Activated T-cell treated with anti-CD3 and anti-CD28 coated beads for 1 hour (primary cell): ENCODE measurements around the gene HAUS7.

Experiments
- DNase-seq: peaks from one replicate; pipeline ENCODE4 v3.0.0-alpha.2; 2020; ENCODE audit warnings: low read depth

HAUS7 gene

DNA sequence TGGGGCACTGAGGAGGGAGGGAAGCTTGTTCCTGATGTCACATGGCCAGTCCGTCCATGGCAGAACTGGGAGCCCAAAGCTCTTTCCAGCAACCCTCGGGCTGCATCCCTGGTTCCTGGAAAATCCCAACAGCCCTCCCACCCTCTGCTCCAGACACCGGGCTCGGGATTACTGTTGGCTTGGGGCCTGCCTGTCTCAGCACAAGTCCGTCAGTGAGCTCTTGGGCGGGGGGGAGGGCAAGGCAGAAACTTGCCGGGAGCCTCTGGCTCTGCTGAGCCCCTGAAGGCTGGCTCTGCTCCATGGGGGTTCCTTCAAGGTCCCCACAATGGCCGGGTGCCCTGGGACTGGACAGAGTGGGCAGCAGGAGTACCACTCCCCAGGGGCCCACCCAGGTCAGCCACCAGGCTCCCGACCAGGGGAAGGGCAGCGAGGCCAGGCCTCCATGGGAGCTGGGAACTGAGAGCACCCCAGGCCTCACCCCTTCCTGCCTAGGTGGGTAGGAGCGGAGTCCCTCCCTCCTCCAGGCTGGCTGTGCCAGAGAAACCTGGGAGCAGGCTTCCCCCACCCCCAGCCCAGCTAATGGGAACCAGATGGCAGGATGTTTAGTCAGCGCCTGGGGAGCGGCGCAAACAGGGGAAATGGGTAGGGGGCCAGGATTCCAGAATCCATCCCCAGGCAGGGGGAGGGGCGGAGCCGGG, 6.4 kb upstream of the HAUS7 start:
- no peak for DNase-seq

- no peak for DNase-seq
These were observed 5.4 kb upstream of the HAUS7 start for GRCh38 chrX:153475751-153476281.

GRCh38 chrX:153475271-153475670, 4.9 kb upstream of the HAUS7 start:
- DNase-seq: no peak

DNA sequence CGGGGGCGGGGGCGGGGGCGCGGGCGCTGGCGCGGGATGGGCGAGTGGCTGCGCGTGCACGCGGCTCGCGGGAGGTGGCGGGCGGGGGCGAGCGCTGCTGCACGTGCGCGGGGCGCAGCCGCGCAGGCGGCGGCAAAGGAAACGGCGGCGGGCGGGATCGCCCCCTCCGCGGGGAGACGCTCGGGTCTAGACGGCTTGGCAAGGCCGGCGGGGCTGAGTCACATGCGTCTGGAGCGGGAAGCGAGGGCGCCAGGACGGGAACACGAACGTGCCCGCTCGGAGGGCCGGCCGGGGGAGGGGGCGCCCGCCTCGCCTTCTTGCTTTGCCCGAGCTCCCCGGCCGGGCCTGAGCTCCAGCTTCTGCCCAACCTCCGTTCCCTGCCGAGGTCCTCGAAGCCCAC, 4.3 kb upstream of the HAUS7 start:
- DNase-seq: peak; percentile 35

DNA sequence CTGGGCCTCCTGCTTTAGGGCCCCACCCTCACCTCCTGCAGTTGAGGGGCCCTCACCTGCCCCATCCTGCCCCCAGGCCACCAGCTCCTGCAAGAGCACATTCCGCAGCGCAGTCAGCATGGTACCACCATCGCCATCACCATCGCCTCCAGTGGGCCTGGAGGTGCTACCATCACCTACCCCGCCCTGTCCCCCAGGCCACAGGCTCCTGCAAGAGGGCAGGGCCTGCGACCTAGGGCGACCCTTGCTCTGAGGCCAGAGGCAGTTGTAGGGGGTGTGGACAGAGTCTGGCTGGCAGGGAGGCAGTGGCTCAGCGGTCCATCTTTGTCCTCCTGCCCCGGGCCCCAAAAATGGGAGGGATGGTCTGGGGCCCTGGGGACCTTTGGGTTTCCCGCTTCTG, 3.9 kb upstream of the HAUS7 start:
- no peak for DNase-seq

GRCh38 chrX:153473126-153473525, 2.8 kb upstream of the HAUS7 start:
- no peak for DNase-seq

GRCh38 chrX:153471663-153472280, 1.4 kb upstream of the HAUS7 start:
- no peak for DNase-seq

DNA sequence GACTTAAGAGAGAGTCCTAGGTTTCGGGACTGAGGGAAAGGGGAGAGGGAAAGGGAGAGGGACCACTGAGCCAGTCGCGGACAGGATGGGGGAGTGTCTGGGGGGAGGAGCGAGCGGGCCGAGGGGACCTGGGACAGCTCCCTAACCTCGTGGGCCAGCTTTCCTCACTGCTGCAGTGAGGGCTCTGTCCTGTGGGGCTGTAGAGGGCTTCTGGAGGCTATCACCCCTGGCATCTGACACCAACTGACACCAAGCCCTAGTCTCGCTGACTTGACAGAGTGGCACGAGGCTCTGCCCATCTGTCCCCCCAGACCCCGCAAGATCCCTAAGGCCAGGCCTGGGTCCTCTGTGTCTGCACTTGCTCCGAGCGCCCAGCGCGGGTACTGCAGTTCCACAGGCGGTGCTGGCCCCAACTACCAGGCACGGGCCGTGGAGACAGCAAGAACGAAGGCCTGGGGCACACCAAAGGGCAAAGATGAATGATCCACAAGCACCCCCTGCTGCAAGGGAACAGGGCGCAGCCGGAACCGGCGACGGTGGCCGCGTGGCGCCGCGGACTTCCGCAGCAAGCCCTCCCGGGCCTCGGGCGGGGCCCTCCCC, 465 bp downstream of the HAUS7 start:
- DNase-seq: no peak

GRCh38 chrX:153468008-153468580, 2.3 kb downstream of the HAUS7 start:
- DNase-seq: no peak

DNA sequence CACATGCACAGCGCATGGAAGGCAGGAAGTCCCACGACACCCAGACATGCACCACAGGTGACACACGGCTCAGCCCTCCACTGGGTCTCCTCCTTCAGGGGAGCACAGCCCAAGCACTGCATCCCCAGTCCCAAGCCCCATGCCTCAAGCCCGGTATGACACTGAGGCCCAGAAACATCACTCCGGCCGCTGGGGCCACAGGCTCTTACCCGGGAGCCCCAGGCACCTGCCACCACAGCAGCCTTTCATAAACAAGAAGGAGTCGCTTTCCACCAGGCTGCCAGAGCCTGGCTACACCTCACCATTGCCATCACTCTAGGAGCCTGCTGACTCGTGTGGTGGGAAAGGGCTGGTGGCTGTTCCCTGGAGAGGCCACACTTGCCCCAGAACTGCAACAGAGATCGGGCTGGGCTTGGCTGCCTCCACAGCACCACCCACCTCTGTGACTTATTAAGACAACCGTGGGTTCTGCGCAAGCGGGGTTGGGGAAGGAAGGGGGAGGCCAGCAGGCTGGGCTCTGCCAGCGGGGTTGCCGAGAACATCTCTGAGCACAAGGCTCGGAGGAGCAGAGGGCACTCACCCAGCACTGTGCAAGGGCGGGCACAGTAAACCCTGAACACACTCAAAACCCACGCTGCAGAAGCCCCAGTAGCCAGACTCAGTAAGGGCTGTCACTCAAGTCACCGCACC, 4.5 kb downstream of the HAUS7 start:
- DNase-seq: no peak

DNA sequence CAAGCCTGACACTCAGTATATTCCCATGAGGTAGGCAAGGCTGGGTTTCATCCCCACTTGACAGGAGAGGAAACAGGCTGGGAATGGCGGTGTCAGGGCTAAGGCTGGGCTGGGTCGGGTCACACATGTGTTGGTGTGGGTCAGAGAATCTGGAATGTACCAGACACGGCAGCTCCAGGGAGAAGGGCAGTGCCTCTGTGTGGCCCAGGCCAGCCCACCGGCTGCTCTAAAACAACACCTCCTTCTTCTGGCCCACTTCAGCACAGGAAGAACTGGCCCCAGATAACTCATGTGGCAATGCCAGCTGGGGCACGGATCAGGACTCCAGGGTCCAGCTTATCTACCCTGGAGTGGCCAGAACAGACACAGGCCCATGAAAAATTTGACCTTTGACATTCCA, 6.3 kb downstream of the HAUS7 start:
- DNase-seq: no peak

GRCh38 chrX:153463556-153463955, 6.8 kb downstream of the HAUS7 start:
- no peak for DNase-seq

DNA sequence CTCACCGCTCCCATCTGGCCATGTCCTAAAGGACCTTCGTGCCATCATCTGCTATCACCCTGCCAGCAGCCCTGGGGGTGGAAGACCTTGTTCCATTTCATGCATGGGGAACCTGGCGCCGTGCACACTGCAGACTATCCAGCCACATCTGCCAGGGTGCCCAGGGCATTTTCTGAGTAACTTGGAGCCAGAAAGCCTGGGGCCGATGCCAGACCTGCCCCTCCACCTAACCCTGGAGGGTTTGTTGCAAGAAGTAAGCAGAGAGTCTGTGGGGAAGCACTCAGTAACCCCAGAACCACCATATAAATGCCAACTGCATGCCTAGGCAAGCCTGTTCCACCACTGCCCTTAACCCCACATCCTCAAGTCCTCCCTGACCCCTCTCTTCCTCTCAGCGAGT, 7.3 kb downstream of the HAUS7 start:
- DNase-seq: no peak

- no peak for DNase-seq
These were observed 8.1 kb downstream of the HAUS7 start for GRCh38 chrX:153462291-153462690.

DNA sequence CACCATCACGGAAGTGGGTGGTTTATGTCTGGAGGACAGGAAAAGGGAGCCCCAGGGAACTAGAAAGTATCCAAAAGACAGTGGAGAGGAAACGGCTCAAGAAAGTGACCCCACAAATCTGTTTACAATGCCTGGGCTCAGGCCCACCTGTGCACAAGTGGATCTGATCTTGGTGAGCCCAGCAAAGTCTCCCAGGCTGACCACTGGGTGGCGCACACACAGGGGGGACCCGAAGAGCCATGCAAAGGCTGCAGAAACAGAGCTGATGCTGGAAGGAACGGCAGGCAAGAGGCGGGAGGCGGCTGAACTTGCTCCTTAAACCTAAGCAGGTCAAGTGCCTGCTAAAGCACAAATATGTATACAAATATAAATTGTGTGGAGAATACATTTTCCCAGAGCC, 9.6 kb downstream of the HAUS7 start:
- peak; percentile 41 for DNase-seq

DNA sequence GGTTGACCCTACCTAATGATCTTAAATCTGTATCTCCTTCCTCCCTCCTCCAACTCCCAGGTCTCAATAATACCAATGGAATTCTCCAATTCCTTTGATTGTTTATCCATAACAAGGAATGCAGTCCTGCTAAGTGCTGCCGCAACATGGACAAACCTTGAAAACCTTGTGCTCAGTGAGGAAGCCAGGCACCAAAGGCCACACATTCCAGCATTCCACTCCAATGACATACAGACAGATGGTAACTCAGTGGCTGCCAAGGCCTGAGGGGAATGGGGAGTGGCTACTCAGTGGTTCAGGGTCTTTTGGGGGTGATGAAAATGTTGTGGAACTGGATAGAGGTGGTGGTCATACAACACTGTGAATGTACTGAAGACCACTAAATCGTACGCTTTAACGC, 10.4 kb downstream of the HAUS7 start:
- DNase-seq: no peak

DNA sequence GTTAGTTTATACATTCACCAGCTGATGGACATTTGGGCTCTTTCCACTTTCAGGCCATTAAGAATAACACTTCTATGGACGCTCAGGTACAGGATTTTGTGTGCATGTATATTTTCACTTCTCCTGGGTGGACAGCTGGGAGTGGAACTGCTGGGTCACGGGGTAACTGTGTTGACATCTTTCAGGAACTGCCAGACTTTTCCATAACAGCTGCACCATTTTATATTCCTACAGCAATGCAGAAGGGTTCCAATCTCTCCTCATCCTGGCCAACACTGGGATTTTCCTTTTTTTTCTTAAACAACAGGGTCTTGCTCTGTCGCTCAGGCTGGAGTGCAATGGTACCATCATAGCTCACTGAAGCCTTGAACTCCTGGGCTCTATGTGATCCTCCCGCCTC, 11.9 kb downstream of the HAUS7 start:
- DNase-seq: no peak

DNA sequence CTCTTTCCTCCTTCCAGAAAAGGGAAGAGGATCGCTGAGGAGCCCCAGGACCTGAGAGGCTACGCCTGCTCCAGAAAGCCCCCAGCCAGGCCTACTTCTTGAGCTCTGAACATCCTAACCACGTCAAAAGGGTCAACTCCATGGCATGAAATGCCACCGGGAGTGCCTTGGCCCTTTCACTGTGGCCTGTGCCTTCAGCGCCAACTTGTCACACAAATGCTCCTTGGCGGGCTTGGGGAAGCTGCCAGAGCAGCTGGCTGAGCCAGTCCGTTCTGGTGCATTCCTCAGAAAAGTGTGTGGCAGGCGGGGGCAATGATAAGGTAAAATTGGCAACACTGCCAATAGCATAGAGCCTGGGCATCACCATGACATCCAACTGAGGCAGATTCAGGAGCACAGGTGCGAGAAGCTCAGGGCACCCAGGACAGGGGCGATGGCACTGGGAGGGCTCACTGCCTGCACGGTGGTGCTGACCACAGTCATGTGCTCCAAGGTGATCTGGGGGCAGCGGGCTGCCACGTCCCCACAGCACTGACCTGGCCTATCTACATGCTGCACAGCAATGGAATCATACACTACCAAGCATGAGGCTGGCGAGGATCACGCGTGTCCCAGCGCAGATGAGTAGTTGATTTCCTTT, 12.4 kb downstream of the HAUS7 start:
- DNase-seq: no peak

- DNase-seq: no peak
These were observed 13.1 kb downstream of the HAUS7 start for GRCh38 chrX:153457136-153457825.

DNA sequence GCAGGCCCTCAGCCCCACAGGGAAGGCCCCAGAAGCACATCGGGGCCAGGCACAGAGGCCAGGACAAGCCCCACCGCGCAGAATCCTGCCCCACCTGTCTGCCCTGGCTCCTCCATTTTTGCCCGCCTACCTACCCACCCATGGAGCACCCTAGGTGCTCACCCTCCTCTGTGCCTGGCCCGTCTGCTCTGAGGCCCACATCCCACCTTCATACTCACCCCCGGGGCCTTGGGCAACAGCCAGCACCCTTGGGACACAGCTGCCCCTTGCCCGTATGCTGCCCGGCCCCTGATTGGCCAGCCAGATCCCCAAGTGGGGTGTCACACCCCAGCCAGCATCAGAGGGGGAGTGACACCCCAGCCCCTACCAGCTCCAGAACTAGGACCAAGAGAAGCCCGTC, 13.7 kb downstream of the HAUS7 start:
- DNase-seq: no peak

DNA sequence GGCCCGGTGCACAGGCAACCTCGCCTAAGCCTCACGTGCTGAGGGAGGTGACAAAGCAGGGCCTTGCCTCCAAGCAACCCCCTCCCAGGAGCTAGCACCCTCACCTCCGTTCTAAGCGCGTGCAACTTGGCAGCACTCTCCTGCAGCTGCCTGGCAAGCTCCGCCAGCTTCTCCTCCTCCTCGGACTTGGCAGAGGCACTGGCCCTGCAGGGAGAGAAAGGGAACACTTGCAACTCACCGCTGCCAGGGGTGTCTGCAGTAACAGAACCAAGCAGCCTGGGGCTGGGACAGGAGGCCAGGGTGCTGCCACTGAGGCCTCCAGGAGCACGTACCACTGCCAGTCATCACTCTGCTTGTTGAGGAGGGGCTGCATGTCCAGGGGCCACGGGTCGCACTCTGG, 14.2 kb downstream of the HAUS7 start:
- no peak for DNase-seq
